GM21723 (cell line): Measurements from ENCODE around the gene AADACL2.

Experiments
- ATAC-seq: cut with Tn5 transposase; IDR thresholded peaks from one replicate; pipeline ENCODE4 v1.9.1; 2021; ENCODE audit warnings: mild to moderate bottlenecking, moderate library complexity; ENCODE audit not compliant: unreplicated experiment

Gene AADACL2

GRCh38 chr3:151800431-151800830 is 66.7 kb downstream of the AADACL2 start:
- ATAC-seq, result no peak

- ATAC-seq, result no peak
These were observed 70.5 kb downstream of the AADACL2 start for GRCh38 chr3:151804267-151804666.

- ATAC-seq, result no peak
These were observed 73.1 kb downstream of the AADACL2 start for GRCh38 chr3:151806838-151807237.
